IMR-90 (cell line): ENCODE data around the gene IRF2. TPM values are rescaled to one million over a fixed set of nuclear protein-coding genes. Genes with fewer than 3 reads are reported as not detected.

Source experiments
- ATAC-seq: fragments of 200-7000 bp; cut with Tn5 transposase; 2 replicates; pipeline ENCODE4 v1.9.1; 2020; ENCODE audit warnings: low read depth, mild to moderate bottlenecking, moderate library complexity
- BruUV-seq: library from RNA; stranded (reverse); fragments of 400-500 nt; replicated peaks from 2 replicates; lab custom pipeline; 2021; lab: Mats Ljungman, UMichigan
- CTCF ChIA-PET: fragments of 300-600 bp; formaldehyde crosslinking; extraction: SDS; loops from one replicate; lab custom pipeline; 2021; ENCODE audit warnings: antibody characterized with exemption; lab: Yijun Ruan, JAX
- POLR2A ChIA-PET: fragments of 300-600 bp; sonication (Branson Sonifier 250); formaldehyde crosslinking; loops from one replicate; lab custom pipeline; 2022; ENCODE audit warnings: antibody characterized with exemption; ENCODE audit not compliant: unreplicated experiment; lab: Charles Lee
- DNase-seq: peaks from one replicate; pipeline ENCODE4 v3.0.0; 2013
- H2AFZ ChIP-seq: replicated peaks from 2 replicates; pipeline ENCODE3; 2013; ENCODE audit warnings: low read length, mild to moderate bottlenecking; ENCODE audit not compliant: poor library complexity
- H2AK5ac ChIP-seq: 2 replicates; pipeline ENCODE4 v1.6.1; 2013; ENCODE audit warnings: low read depth, low read length, inconsistent platforms
- H2AK9ac ChIP-seq: replicated peaks from 2 replicates; pipeline ENCODE3; 2013; ENCODE audit warnings: mild to moderate bottlenecking, low read depth, low read length, moderate library complexity; ENCODE audit not compliant: poor library complexity
- H2BK120ac ChIP-seq: 2 replicates; pipeline ENCODE4 v1.6.1; 2013; ENCODE audit warnings: low read depth, low read length, inconsistent platforms
- H2BK15ac ChIP-seq: 3 replicates; pipeline ENCODE4 v1.6.1; 2013; ENCODE audit warnings: low read depth, low read length, inconsistent platforms
- H2BK20ac ChIP-seq: 2 replicates; pipeline ENCODE4 v1.6.1; 2013; ENCODE audit warnings: low read depth, mild to moderate bottlenecking, inconsistent platforms, low read length, moderate library complexity
- H2BK5ac ChIP-seq: 2 replicates; pipeline ENCODE4 v1.6.1; 2013; ENCODE audit warnings: mild to moderate bottlenecking, low read depth, low read length, inconsistent platforms; ENCODE audit not compliant: poor library complexity, severe bottlenecking
- H3K14ac ChIP-seq: replicated peaks from 2 replicates; pipeline ENCODE4 v1.6.1; 2013; ENCODE audit warnings: low read depth, low read length, inconsistent platforms
- H3K18ac ChIP-seq: 2 replicates; pipeline ENCODE4 v1.6.1; 2013; ENCODE audit warnings: low read depth, low read length, control low read depth
- H3K23ac ChIP-seq: 2 replicates; pipeline ENCODE4 v1.6.1; 2013; ENCODE audit warnings: low read depth, low read length, inconsistent platforms
- H3K27ac ChIP-seq: 2 replicates; pipeline ENCODE4 v1.5.1; 2013; ENCODE audit warnings: mild to moderate bottlenecking, control low read depth, low read length; ENCODE audit not compliant: insufficient read depth
- H3K27me3 ChIP-seq: 2 replicates; pipeline ENCODE4 v1.6.1; 2013; ENCODE audit warnings: low read length; ENCODE audit not compliant: control insufficient read depth, insufficient read depth
- H3K36me3 ChIP-seq: 2 replicates; pipeline ENCODE4 v1.6.1; 2013; ENCODE audit warnings: low read length, mixed read lengths; ENCODE audit not compliant: control insufficient read depth, insufficient read depth
- H3K4ac ChIP-seq: 2 replicates; pipeline ENCODE4 v1.6.1; 2013; ENCODE audit warnings: low read depth, low read length, inconsistent platforms
- H3K4me1 ChIP-seq: 2 replicates; pipeline ENCODE4 v1.6.1; 2013; ENCODE audit warnings: low read length, mixed read lengths; ENCODE audit not compliant: control insufficient read depth, insufficient read depth
- H3K4me2 ChIP-seq: 2 replicates; pipeline ENCODE4 v1.6.1; 2013; ENCODE audit warnings: low read depth, mild to moderate bottlenecking, control low read depth, low read length, moderate library complexity
- H3K4me3 ChIP-seq: 2 replicates; pipeline ENCODE4 v1.5.1; 2013; ENCODE audit warnings: low read depth, mild to moderate bottlenecking, control low read depth, low read length, moderate library complexity; ENCODE audit not compliant: insufficient read depth
- H3K56ac ChIP-seq: 2 replicates; pipeline ENCODE4 v1.6.1; 2013; ENCODE audit warnings: low read length, inconsistent platforms; ENCODE audit not compliant: insufficient read depth; ENCODE audit errors: extremely low read depth
- H3K79me1 ChIP-seq, 2 experiments: 2 replicates each; pipeline ENCODE4 v1.6.1; 2013; ENCODE audit warnings: low read length in 2 of 2, inconsistent platforms in 1 of 2, low read depth in 1 of 2
- H3K9ac ChIP-seq: 2 replicates; pipeline ENCODE4 v1.6.1; 2013; ENCODE audit warnings: low read depth, low read length, control low read depth
- H3K9me1 ChIP-seq: 2 replicates; pipeline ENCODE4 v1.6.1; 2013; ENCODE audit warnings: low read length, inconsistent platforms; ENCODE audit not compliant: insufficient read depth
- H3K9me3 ChIP-seq: 2 replicates; pipeline ENCODE4 v1.6.1; 2013; ENCODE audit warnings: low read length; ENCODE audit not compliant: control insufficient read depth, insufficient read depth
- H4K20me1 ChIP-seq: 2 replicates; pipeline ENCODE4 v1.6.1; 2013; ENCODE audit warnings: low read length, inconsistent platforms; ENCODE audit not compliant: insufficient read depth
- H4K5ac ChIP-seq: 2 replicates; pipeline ENCODE4 v1.6.1; 2013; ENCODE audit warnings: mild to moderate bottlenecking, low read depth, low read length, control low read depth
- H4K8ac ChIP-seq, 2 experiments: 2 replicates each; pipeline ENCODE4 v1.6.1; 2013; ENCODE audit warnings: low read depth in 2 of 2, low read length in 2 of 2, control low read depth in 1 of 2, inconsistent platforms in 1 of 2
- H4K91ac ChIP-seq: 2 replicates; pipeline ENCODE4 v1.6.1; 2013; ENCODE audit warnings: low read depth, low read length, inconsistent platforms; ENCODE audit not compliant: insufficient read depth
- MAZ ChIP-seq: IDR thresholded peaks from 2 replicates; pipeline ENCODE4 v1.6.1; 2012; ENCODE audit warnings: low read depth, mild to moderate bottlenecking, low read length, improper control_type of control experiment, moderate library complexity, borderline replicate concordance
- WGBS, 2 experiments: methylation state at CpG; one replicate each; pipeline versions ENCODE4 v1.1.5 to v1.1.7; 2013; ENCODE audit warnings: missing lambda C conversion rate in 2 of 2; ENCODE audit not compliant: insufficient read length in 1 of 2; ENCODE audit errors: extremely low coverage in 2 of 2; 5-methylcytosine and 5-hydroxymethylcytosine counted together
- dilution Hi-C: fragments of 300-500 bp; cut with HindIII; formaldehyde crosslinking; loops from one replicate; pipeline ENCODE4 v1.14.3; 2018; ENCODE audit warnings: low sequenced_read_pairs; ENCODE audit not compliant: unreplicated experiment
- in situ Hi-C: fragments of 300-500 bp; cut with MboI; formaldehyde crosslinking; loops from 3 replicates; pipeline ENCODE4 v1.14.3; 2019; ENCODE audit warnings: low sequenced_read_pairs, inconsistent platforms, mixed read lengths
- intact Hi-C: fragments of 100-400 bp; cut with micrococcal nuclease; formaldehyde crosslinking; loops from 2 replicates; pipeline ENCODE4 v1.10.0; 2022
- polyA plus RNA-seq, 3 experiments: library from polyadenylated mRNA; depleted of rRNA; stranded (reverse); fragments of >200 nt; gene quantifications; 2 replicates each; pipeline ENCODE4 v1.2.3, GENCODE V29; 2012; ENCODE audit warnings: low replicate concordance in 1 of 3
- total RNA-seq: library from RNA; depleted of rRNA; stranded (reverse); fragments of >200 nt; gene quantifications from 2 replicates; pipeline ENCODE4 v1.2.3, GENCODE V29; 2012

IRF2 gene
- total and polyA plus RNA-seq, 2 of the 4 experiments (the other 2 are of a cell fraction), result 16.5 to 21.9 TPM

DNA sequence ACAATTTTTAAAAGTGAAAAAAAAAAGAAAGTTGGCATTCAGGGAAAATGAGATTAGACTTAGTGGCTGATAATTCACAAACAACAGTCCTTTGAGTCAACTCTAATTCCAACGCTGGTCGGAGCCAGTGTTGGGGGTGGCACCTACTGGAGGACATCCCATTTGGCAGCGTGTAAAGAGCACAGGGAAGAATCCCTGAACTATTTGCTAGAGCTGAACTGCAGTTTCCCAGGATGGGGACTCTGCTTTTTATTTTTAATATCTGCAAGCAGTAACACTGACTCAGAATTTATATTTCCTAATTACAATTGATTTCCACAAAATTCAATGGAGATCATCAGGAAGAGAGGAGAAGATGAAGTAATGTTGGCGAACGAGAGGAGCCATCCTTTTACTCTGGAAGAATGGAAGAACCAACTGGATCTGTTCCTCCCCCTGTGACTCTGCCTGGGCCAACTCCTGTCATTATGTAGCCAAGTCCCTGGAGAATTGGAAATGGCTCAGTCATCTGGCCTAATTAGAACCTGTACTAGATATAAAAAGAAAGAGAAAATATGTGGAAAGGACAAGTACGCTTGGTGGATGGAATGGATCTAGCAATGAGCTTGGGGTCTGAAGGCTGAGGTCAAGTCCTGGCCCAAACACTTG is 76.7 kb downstream of the IRF2 start:
- DNase-seq (no peak), ATAC-seq (no peak)
- no peak overlapping the region for H4K91ac ChIP-seq
- H3K27ac ChIP-seq, result no peak overlapping the region
- in situ Hi-C loops, result no loop called here
- no peak overlapping the region for H4K8ac ChIP-seq
- H3K9ac ChIP-seq, result no peak overlapping the region
- intact Hi-C loops, result no loop called here
- H3K4me1 ChIP-seq, result peaks cover 11% of the 10 kb centered on the region
- CTCF ChIA-PET, result no interaction called here
- no peak overlapping the region for H2AK5ac ChIP-seq
- H3K36me3 ChIP-seq, result peaks cover 45% of the 10 kb centered on the region
- no peaks in the 10 kb centered on the region for H3K27me3 ChIP-seq
- no peak overlapping the region for H2BK20ac ChIP-seq
- no peak overlapping the region for H2BK15ac ChIP-seq
- H4K5ac ChIP-seq, result no peak overlapping the region
- H3K14ac ChIP-seq, result no peak overlapping the region
- H3K9me3 ChIP-seq, result 0 out of 2 replicates have a peak, but pooled peaks cover 2% of the 10 kb centered on the region
- TF ChIP-seq MAZ, result no peak
- no peak overlapping the region for H2BK5ac ChIP-seq
- no CpG with 5 or more reads among the region's 6 CpGs for WGBS, 2 experiments
- dilution Hi-C loops, result no loop called here
- H3K23ac ChIP-seq, result no peak overlapping the region
- peaks cover 11% of the 10 kb centered on the region; the same call in 1 of the 2 replicates for H3K9me1 ChIP-seq
- no peak overlapping the region for H2BK120ac ChIP-seq
- peaks cover 8 to 29% of the 10 kb centered on the region in 2 experiments; a peak in 3 of 4 replicates for H3K79me1 ChIP-seq
- no peak overlapping the region for H3K4ac ChIP-seq
- no peak overlapping the region for H2AK9ac ChIP-seq
- no peak overlapping the region for H2AFZ ChIP-seq
- POLR2A ChIA-PET, result no interaction called here
- H4K20me1 ChIP-seq, result no peaks in the 10 kb centered on the region
- no TSS peak for BruUV-seq
- H3K18ac ChIP-seq, result no peak overlapping the region
- no peak overlapping the region for H3K56ac ChIP-seq
- H3K4me2 ChIP-seq, result no peak overlapping the region
- H3K4me3 ChIP-seq, result no peak overlapping the region
